DND-41 (cell line): ENCODE measurements around the gene MCM3.

Experiments
- EZH2 ChIP-seq: IDR thresholded peaks from 3 replicates; pipeline ENCODE4 v1.6.1; 2012; ENCODE audit warnings: borderline replicate concordance, low read depth, mild to moderate bottlenecking, moderate library complexity, low read length, inconsistent platforms; ENCODE audit not compliant: severe bottlenecking
- TF ChIP-seq, protein P1 (sequence below): IDR thresholded peaks from 2 replicates; pipeline ENCODE4 v1.5.1; 2012; ENCODE audit warnings: borderline replicate concordance, low read length, moderate library complexity, mild to moderate bottlenecking; ENCODE audit not compliant: poor library complexity, severe bottlenecking; ENCODE audit errors: extremely low read depth

DNA sequence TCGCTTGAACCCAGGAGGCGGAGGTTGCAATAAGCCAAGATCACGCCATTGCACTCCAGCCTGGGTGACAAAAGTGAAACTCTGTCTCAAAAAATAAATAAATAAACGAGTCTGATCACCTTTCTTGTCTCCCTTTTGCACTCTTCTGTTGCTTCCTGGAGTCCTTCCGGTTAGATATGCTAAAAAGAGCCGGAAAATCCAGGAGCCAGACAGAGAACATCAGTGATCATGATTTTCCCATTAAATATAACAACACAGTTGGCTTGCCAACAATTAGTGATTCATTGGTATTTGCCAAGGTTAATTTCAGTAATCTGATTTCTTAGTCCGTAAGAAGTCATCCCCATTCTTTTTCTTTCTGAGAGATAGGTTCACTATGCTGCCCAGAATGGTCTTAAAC lies 3.7 kb upstream of the MCM3 start:
- TF ChIP-seq, protein P1, sequence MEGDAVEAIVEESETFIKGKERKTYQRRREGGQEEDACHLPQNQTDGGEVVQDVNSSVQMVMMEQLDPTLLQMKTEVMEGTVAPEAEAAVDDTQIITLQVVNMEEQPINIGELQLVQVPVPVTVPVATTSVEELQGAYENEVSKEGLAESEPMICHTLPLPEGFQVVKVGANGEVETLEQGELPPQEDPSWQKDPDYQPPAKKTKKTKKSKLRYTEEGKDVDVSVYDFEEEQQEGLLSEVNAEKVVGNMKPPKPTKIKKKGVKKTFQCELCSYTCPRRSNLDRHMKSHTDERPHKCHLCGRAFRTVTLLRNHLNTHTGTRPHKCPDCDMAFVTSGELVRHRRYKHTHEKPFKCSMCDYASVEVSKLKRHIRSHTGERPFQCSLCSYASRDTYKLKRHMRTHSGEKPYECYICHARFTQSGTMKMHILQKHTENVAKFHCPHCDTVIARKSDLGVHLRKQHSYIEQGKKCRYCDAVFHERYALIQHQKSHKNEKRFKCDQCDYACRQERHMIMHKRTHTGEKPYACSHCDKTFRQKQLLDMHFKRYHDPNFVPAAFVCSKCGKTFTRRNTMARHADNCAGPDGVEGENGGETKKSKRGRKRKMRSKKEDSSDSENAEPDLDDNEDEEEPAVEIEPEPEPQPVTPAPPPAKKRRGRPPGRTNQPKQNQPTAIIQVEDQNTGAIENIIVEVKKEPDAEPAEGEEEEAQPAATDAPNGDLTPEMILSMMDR = no peak
- no peak for TF ChIP-seq EZH2
